Activated CD4-positive, alpha-beta T cell treated with anti-CD3 and anti-CD28 coated beads for 1 hour (primary cell): ENCODE measurements around the gene SIPA1.

Experiments used
- DNase-seq: peaks from one replicate; pipeline ENCODE4 v3.0.0-alpha.2; 2020

The SIPA1 gene, protein sequence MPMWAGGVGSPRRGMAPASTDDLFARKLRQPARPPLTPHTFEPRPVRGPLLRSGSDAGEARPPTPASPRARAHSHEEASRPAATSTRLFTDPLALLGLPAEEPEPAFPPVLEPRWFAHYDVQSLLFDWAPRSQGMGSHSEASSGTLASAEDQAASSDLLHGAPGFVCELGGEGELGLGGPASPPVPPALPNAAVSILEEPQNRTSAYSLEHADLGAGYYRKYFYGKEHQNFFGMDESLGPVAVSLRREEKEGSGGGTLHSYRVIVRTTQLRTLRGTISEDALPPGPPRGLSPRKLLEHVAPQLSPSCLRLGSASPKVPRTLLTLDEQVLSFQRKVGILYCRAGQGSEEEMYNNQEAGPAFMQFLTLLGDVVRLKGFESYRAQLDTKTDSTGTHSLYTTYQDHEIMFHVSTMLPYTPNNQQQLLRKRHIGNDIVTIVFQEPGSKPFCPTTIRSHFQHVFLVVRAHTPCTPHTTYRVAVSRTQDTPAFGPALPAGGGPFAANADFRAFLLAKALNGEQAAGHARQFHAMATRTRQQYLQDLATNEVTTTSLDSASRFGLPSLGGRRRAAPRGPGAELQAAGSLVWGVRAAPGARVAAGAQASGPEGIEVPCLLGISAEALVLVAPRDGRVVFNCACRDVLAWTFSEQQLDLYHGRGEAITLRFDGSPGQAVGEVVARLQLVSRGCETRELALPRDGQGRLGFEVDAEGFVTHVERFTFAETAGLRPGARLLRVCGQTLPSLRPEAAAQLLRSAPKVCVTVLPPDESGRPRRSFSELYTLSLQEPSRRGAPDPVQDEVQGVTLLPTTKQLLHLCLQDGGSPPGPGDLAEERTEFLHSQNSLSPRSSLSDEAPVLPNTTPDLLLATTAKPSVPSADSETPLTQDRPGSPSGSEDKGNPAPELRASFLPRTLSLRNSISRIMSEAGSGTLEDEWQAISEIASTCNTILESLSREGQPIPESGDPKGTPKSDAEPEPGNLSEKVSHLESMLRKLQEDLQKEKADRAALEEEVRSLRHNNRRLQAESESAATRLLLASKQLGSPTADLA

DNA sequence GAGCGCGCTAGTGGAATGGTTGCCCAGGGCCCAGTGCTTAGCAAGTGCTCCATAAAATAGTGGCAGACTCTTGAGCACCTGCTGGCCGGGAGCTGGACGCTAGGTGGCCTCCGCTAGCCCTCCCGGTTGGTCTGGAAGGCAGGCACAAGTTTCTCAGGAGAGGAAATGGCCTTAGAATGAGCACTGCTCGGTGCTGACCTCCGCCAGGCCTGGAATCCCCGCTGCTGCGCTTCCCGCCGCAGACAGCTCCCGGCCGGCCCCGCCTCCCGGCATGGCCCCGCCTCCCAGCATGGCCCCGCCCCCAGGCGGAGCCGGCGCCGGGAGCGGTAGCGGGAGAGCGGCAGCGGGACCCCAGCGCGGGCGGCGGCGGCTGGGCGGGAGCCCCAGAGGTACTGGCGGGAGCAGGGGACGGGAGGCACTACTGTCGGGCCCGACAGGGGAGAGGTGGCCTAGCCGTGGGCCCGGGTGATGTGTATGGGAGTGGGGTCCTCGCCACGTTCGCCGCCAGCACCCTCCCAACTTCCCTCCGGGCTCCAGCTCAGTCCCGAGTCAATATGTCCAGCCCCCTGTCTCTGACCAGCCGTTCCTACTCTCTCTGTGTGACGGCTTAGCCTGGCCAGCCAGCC is at the start of gene SIPA1:
Gene SIPA1 (plus strand): TSS at position 308 of the 626 bp plus-strand sequence. CDS start 2,821 bp downstream, outside the sequence.
- DNase-seq, result peak; percentile 61

DNA sequence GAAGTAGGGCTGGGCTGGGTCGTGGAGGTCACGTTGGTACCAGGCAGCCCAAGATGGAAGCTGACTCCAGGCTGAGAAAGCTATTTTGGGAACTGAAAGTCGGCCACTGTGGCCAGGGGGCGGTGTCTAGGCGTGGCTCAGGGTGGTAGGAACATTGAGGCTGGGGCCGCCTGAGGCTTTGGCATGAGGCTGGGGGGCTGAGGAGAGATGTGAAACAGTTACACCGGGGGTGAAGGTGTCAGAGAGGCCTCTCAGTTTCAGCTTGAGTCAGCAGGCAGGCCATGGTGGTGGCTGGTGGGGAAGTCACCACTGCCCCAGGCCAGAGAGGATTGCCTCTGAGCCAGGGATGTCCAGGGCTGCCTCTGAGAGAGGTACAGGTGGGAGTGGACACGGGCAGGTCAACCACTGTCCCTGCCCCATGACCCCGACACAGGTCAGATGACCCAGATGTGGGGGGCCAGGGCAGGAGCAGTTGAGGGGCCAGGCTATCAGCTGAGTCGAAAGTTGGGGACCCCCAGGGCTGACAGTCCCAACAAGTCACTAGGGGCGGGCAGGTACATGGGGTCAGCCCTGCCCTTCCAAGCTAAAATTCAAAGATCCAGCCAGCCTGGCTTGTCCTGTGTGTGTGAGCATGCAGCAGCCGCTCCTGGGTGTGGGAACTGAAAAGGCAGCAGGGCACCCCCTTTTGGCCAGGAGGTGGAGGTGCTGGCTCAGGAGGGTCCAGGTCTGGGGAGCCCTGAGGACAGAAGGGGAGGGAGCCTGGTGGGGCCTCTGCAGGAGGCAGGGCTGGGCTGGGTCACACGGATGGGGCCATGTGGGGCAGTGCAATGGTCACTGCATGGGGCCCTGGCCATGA is 49.5 kb upstream of the SIPA1 start:
- DNase-seq, result peak; percentile 68

DNA sequence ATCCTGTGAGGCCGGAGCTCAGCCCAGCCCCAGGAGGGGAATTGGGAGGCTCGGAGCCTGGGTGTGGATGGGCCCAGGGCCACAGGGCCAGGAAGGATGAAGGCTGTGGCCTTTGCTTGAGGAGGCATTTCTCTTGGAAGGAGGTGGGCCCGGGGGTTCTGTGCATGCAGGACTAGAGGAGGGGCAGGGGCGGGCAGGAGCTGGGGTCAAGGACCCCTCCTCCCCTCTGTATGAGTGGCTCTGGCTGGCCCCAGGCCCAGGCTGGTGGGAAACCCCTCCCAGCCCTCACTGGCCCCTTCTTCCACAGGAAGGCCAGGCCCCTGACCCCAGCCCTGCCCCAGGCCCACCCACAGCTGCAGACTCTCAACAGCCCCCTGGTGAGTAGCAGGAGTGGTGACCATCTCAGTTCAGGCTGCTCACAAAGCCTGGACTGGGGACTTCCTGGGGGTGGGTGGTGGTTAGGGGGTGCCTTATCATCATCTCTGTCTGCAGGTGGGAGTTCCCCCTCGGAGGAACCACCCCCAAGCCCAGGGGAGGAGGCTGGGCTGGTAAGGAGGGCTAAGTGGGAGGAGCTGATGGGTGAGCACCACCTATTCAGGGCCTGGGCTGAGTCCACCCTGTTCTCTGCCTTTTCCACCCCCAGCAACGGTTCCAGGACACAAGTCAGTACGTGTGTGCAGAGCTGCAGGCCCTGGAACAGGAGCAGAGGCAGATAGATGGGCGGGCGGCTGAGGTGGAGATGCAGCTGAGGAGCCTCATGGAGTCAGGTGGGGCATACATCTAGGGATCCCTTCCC is 48.3 kb upstream of the SIPA1 start:
- no peak for DNase-seq

DNA sequence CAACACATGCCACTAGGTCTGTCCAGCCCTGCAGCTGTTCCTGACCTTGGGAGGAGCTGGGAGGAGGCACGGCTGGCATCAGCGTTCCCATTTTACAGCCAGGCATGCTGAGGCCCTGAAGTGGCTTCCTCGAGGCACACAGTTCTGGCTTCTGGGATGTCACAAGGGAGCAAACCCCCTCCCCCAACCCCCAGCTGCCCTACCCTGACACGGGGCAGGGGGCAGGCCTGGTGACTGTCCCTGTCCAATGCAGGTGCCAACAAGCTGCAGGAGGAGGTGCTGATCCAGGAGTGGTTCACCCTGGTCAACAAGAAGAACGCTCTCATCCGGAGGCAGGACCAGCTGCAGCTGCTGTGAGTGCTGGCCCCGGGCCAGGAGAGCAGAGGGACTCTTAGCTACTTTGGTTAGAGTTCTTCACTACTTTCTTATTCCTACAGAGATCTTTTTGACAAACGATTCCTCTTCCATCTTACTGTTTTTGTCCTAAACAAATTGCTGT is 47.6 kb upstream of the SIPA1 start:
- DNase-seq, result no peak

DNA sequence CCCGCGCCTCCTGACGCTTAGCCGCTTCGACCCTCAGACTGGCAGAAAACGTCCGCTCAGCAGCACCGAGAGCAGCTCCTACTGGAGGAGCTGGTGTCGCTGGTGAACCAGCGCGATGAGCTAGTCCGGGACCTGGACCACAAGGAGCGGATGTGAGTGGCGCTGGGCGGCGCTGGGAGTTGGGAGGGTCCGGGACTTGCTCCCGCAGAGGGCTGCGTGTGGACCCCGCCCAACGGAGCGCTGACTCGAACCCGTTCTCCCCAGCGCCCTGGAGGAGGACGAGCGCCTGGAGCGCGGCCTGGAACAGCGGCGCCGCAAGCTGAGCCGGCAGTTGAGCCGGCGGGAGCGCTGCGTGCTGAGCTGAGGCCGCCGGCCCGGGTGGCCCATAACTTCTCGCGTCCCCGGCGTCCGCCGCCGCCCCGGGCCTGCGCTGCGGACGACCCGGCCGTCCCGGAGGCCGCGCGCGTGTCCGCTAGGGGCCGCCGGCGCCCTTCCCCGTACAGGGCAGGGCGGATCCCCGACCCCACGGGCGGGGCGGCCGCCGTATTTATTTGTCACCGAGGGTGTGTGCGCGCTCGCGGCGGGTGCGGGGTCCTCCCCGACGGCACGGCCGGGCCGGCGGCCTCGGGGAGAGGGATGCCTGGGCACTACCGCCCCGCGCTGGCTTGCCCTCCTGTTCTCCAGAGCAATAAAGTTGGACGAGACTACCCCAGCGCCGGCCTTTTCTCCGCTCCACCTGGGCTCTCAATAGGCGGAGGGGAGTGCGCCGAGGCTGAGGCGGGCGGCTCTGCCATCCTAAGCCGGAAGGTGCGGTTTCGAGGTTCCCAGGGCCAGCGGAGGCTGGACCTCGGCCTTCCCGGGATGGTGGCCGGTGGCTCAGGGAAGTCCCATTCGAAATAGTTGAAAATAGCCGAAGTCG is 45.7 kb upstream of the SIPA1 start:
- no peak for DNase-seq

DNA sequence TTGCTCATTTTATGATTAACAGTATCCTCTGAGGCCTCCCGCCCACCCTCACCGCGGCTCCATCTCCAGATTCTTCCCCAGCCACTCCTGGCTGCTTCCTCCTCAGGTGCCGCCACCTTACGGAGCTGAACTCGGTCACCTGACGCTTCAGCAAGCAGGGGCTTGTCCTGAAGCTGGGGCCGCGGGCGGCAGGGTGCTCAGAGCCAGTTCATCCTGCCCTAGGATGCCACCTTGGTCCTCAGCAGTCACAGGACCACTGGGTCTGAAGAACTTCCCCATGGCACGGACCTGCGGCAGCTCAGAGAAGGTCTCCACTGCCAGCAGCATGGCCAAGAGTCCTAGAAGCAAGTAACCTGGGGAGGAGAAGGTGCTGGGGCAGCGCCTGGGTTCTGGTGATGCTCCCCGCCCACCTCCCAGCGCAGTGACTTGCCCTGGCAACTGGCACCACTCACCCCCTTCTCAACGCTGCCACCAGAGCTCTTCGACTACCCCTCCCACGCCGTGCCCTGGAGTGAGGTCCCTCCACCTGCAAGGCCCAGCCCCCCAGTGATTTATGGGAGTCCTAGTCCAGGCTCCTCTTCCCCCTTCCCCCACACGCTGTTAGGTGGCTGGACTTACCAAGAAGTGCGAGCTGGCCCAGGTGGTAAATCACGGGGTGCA is 44.9 kb upstream of the SIPA1 start:
- DNase-seq, result no peak

DNA sequence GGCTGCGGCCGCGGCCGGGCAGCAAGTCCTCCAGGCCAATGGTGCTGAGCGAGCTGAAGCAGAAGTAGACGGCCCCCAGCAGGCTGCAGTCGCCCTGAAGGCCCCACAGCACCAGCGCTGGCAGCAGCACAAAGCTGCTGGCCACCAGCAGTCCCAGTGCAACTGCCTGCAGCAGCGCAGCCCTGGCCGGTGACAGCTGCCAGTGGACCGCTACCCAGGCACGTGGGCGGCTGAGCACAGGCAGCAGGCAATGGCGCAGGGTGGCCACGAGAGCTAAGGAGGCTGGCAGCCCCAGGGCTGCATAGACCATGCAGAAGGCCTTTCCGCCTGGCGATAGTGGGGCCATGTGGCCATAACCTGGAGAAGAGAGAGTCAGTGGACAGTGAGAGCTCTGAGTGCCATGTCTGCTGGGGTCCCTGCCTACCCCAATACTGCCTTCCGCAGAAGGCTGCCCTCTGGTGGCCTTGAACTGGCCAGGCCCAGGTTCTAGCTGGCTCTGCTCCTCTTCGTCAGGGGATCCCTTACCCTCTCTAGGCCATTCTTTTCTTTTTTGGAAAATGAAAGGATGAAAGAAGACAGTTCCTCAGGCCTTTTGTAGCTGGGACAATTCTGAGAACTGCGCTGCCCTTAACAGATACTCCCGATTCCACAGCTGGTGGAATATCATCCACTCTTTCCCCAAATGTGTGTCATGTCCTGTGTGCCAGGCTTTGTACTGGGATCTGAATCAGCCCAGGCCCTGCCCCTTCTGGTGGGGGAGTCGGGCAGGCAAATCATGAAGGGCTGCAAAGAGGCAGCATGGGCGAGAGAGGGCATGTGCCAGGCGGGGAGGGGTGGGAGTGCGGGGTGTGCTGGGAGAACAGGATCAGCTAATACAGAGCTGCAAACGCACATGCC is 44.1 kb upstream of the SIPA1 start:
- DNase-seq, result no peak

DNA sequence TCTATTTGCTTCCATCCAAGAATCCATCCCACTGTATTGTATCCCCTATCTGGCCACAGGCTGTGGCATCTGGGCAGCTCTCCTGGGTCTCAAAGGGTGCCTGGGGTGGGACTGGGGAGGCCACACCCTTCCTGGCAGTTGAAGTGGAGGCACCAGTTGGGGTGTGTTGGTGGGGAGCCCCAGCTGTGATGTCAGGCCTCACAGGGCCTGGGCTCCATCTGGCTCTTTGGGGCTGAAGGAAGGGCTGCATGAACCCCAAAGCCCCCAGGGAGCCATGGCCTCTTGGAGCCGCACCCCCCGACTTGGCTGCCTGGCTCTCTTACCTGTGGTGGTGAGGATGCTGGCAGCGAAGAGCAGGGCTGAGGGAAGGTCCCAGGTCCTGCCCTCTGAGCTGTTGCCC is 42.8 kb upstream of the SIPA1 start:
- no peak for DNase-seq

DNA sequence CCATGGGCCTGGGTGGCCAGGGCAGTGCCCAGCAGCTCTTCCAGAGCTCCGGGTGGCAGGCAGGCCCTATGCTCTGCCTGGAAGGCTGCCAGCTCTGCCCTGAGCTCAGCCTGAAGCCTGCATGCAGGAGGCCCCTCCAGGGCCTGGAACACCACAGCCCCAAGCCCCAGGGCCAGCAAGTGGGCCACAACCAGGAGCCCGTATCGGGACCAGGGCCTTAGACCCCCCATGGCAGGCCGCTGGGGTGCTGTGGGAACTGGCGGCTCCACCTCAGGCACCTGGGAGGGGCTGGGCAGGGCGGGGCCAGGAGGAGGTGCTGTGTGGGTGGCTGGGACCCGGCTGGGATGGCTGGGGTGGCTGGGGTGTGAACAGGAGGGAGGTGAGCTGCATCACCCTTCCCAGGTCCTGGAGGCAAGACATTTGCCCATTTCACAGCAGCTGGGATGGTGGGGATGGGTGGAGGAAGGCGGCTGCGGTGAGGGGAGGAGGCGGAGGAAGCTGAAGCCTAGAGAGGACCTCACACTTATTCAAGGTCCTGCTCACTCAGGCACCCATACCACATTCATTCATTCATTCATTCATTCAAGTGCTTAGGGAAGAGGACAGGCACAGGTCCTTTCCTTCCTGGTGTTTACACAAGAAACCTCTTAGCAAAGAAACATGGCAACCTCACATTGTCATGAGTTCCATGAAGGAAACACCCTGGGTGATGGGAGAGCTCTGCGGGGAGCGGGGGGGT is 42.2 kb upstream of the SIPA1 start, which contains the start of gene KCNK7:
Gene KCNK7 (minus strand): TSS at position 258 of the 739 bp plus-strand sequence. CDS start 28 bp downstream, at position 230.
- no peak for DNase-seq

DNA sequence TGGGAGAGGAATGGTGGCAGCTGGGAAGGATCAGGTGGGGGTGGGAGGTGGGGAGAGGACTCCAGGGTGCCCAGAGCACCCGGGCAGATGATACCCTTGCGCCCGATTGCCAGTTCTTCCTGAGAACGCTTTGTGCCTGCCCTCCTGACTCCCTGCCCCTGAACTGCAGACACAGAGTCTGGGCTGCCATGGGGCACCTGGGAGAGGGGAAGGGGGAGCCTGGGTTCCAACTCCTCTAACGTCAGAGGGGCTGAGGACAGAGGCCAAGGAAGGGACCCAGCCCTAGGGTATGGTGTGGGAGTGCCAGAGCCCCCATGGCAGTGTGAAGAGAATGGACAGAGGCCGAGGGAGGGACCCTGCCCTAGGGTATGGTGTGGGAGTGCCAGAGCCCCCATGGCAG is 41.4 kb upstream of the SIPA1 start:
- DNase-seq, result no peak

DNA sequence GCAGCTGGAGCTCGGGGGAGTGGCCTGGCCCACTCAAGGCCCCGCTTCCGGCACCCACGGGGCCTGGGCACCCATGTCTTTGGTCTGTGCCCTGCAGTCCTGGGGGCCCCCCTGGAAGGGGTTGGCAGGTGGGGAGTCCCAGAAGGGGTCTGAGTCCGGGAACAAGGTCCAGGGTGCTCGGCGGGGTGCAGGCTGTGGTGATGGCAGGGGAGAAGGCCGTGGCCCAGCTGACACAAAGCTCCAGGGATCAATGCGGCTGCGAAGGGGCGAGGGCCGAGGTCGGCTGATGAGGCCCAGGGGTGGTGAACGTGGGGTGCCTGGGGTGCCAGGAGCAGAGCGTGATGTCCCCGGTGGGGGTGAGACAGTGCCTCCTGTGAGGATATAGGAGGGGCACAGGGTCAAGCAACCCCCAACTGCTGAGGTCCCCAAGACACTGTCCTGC is 39.6 kb upstream of the SIPA1 start:
- DNase-seq, result no peak

DNA sequence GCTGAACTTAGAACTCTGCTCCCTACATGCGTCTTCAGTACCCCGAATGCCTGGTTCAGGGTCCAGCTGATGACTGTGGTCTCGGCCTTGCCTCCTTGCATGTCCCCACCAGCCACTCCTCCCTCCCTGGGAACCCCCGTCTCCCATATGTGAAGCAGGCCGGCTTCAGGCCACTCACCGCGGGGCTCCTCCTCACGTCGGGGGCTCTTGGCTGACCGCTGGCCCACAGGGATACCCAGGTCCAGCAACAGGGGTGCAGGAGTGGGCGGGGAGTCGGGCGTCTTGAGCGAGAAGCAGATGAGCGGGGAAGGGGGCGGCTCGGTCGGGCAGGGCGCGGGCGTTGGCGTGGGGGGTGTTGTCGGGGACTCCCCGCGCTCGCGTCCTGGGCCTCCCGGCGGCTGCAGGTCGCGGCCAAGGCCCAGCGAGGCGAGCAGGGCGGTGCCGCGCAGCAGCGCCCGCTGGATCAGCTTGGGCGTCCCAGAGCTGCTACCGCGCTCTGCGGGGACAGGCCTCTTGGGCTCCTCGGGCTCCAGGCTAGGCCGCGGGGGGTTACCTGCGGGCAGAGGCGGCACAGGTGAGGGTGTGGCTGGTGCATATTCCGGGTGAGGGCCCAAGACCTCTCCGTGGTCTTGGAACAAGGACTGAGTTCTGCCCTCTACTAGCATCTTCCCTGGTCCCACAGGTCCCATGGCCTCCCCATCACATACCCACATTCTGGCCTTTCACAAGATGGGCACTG is 38.5 kb upstream of the SIPA1 start:
- no peak for DNase-seq

DNA sequence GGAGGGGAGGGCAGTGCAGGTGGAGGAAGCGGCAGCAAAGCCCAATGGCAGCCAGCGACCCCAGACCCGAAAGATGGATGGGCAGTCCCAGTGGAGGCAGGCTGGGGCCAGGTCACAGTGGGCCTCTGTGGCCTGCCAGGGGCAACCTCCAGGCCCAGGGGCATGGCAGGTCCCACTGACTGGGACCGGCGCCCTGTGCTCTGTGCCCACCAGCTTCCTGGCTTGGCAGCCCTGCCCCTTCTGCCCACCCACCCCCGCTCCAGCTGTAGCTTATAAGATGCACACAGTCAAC is 38.0 kb upstream of the SIPA1 start:
- DNase-seq, result no peak

DNA sequence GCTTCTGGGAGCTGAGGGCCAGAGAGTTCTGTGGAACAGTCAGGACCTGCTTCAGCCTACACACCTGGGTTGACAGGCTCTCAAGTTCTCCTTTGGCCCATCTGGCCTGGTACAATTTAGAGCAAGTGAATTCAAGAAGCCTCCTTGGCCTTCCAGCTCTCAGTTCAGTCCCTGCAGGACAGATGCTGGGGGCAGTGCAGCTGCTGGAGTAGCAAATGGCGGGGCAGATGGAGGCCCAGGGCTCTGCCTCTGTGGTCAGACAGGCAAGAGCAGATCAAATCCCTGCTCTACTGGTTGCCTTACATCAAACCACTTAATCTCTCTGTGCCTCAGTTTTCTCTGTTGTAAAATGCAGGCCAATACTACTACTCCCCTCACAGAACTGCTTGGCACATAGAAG is 33.6 kb upstream of the SIPA1 start:
- no peak for DNase-seq

DNA sequence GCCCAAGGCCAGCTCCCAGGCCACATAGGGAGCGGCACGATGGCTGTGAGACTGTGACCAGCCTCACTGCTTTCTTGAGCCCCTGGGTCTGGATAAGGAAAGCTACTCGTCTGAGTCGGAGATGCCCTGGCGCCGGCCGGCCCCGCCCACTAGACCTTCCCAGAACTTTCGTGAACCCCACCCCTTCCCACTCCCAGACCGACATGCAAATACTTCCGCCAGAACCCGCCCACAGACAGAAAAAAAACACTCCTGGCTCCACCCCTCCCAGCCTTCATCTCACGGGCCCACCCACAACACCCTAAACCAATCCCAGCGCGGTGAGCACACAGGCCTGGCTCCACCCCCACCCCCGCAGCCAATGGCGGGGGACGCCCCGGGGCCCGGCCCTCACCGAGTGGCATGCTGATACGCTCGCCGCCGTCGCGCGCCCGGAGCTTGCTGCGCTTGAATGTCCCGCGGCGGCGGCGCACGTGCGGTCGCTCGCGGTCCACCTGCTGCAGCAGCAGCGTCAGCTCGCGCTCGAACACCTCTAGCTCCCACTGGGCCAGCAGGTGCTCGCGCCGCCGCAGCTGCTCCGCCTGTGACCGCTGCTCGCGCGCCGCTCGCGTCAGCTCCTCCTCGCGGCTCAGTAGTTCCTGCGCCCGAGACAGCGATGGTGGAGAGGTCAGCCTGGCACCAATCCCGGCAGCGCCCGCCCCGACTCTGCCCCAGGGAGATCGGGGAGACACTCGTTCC is 30.9 kb upstream of the SIPA1 start:
- DNase-seq, result no peak
